ENCODE results near the gene PTPRM.

DNA sequence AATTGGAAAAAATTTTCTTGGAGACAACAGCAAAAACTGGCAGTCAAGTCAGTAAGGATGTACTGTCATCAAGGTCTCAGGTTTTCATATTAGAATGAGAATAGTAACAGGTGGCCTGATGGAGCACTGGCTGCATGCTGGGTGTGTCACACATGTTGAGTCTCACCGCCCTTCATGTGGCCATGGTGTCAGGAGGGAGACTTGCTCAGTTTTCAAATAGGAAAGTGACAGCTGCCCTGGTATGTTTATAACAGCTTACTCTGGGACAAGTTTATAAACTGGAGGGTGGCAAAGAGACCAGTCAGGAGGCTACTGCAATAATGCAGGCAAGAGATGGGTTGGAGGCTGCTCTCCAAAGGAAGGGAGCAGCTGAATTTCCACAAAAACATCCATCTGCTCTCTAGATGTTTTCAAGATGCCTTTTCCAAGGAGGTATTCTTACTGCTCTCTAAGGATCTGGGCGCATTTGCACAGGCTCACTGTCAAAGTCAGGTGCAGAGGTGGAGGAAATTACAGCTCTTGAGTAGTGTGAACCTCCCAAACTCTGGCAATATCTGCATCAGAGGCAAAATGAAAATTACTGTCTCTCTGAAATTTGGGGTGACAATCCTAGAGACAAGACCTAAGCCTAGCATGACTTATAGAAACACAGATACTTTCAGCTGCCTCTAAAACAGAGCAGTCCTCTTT, 720.2 kb downstream of the PTPRM start:
- TF ChIP-seq, protein P1, sequence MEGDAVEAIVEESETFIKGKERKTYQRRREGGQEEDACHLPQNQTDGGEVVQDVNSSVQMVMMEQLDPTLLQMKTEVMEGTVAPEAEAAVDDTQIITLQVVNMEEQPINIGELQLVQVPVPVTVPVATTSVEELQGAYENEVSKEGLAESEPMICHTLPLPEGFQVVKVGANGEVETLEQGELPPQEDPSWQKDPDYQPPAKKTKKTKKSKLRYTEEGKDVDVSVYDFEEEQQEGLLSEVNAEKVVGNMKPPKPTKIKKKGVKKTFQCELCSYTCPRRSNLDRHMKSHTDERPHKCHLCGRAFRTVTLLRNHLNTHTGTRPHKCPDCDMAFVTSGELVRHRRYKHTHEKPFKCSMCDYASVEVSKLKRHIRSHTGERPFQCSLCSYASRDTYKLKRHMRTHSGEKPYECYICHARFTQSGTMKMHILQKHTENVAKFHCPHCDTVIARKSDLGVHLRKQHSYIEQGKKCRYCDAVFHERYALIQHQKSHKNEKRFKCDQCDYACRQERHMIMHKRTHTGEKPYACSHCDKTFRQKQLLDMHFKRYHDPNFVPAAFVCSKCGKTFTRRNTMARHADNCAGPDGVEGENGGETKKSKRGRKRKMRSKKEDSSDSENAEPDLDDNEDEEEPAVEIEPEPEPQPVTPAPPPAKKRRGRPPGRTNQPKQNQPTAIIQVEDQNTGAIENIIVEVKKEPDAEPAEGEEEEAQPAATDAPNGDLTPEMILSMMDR (conservative IDR thresholded peaks at IDR 0.05; ENCODE audit: low read depth, low read length), result no peak
- TF ChIP-seq EZH2 (IDR thresholded peaks at IDR 0.05; ENCODE audit: borderline replicate concordance, low read depth, low read length, poor library complexity, severe bottlenecking), result no peak
